ENCODE results near the gene LETMD1. TPM values are rescaled to one million over a fixed set of nuclear protein-coding genes. Genes with fewer than 3 reads are reported as not detected.

Gene LETMD1
- total RNA-seq, 4 donors from 2014 or later, result 69.6 to 89.3 (median 80.9) TPM

DNA sequence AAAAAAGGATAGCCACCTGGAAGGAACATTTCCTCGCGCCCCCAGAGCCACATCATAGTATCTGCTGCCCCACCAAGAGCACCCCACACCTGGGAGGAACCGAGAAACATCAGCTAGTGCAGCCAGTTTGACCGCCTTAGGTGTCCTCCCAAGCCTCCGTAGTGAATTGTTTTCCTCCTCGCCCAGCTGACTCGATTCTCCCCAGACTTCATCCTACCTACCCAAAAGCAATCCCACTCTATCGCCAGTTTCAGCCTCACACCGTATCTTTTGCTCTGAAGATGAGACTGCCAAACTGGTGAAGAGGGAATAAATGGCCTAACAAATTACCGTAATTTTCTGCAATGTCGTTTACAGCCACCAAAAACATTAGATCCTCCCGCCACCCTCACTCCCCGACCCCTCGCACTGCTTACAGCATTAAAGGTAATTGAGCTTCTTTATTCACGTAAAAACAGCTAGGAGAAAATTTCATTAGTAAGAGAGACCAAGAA, 20.7 kb upstream of the LETMD1 start:
- TF ChIP-seq, protein P1, sequence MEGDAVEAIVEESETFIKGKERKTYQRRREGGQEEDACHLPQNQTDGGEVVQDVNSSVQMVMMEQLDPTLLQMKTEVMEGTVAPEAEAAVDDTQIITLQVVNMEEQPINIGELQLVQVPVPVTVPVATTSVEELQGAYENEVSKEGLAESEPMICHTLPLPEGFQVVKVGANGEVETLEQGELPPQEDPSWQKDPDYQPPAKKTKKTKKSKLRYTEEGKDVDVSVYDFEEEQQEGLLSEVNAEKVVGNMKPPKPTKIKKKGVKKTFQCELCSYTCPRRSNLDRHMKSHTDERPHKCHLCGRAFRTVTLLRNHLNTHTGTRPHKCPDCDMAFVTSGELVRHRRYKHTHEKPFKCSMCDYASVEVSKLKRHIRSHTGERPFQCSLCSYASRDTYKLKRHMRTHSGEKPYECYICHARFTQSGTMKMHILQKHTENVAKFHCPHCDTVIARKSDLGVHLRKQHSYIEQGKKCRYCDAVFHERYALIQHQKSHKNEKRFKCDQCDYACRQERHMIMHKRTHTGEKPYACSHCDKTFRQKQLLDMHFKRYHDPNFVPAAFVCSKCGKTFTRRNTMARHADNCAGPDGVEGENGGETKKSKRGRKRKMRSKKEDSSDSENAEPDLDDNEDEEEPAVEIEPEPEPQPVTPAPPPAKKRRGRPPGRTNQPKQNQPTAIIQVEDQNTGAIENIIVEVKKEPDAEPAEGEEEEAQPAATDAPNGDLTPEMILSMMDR (IDR thresholded peaks at IDR 0.05; ENCODE audit: low read depth), result no peak

DNA sequence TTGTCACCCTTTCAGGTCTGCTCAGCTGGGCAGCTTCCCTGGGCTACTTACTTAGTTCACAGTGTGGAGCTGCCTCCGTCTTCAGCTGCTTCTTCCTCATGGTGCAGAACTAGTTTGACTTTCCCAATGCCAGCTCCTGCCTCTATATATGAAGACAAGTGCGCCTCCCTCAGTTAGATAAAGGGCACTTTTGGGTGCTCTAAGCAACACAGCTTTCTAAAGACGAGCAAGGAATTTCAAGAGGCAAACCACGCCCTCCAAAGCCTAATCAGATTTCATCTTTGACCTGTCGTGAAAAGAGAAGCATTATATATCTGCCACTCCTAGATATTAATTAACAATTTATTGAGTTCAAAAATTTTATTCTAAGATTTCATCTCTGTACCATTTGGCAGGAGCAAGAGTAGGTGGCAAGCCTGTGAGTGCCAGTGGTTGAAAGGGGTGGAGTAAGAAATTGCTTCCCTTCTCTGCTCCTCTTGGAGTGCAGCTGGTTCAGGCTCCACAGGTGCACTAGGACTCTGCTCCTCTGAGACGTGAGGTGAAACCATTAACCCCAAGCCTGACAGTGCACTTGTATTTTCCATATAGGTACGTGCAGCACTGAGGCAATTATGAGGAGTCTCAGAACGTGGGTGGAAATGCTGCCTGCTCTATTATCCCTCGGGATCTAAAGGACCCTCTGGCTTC, 19.9 kb upstream of the LETMD1 start:
- TF ChIP-seq, protein P1 (IDR thresholded peaks at IDR 0.05; ENCODE audit: low read depth), result no peak

DNA sequence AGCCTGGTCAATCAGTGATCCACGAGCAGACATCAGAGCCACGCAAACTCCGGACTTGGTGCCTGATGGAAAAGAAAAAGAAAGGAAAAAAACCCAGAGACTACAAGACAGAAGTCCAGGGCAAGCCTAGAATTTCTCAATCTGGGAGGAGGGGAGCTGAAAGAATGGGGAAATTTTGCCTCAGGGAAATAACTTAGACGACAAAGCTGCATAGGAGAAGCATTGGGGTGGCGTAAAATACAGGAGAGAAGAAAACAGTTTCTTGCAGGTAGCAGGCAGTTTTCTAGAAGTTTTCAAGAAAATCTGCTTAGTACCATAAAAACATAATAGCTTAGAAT, 19.3 kb upstream of the LETMD1 start:
- TF ChIP-seq, protein P1 (IDR thresholded peaks at IDR 0.05; ENCODE audit: low read depth), result no peak

DNA sequence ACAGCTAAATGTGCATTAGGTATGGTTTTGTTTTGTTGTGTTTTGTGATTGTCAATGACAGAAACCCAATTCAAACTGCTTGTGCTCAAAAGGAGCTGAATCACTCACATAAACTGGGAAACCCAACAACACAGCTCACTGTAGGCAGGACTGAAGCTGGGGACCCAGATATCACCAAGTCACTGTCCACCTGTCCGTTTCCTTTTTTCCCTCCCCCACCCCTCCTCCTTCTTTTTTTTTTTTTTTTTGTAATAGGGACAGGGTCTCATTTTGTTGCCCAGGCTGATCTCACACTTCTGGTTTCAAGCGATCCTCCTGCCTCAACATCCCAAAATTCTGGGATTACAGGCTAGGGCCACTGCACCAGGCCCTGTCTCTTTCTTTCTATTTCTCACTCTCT, 15.1 kb upstream of the LETMD1 start:
- TF ChIP-seq, protein P1 (IDR thresholded peaks at IDR 0.05; ENCODE audit: low read depth), result no peak

DNA sequence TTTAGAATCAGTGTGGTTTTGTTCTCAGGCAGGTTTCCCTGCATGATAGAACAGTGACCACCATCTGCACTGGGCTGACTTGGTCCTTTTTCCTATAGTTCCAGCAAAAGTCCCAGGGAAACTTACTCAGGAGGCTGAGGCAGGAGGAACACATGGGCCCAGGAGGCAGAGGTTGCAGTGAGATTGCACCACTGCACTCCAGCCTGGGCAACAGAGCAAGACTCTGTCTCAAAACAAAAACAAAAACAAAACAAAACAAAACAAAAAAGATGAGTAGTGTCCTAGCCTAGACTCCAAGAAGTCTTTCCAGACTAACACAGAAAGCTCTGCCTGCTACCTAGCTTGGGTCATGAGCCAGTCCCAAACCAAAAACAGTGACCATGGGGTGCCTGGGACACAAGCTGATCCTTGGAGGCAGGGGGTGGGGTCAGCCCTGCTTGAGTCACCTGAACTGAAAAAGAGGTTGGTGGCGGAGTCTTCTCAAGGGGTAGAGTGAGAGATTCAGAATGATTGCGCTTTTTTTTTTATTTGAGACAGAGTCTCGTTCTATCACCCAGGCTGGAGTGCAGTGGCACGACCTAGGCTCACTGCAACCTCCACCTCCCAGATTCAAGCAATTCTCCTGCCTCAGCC, 14.6 kb upstream of the LETMD1 start:
- TF ChIP-seq, protein P1 (IDR thresholded peaks at IDR 0.05; ENCODE audit: low read depth), result no peak

DNA sequence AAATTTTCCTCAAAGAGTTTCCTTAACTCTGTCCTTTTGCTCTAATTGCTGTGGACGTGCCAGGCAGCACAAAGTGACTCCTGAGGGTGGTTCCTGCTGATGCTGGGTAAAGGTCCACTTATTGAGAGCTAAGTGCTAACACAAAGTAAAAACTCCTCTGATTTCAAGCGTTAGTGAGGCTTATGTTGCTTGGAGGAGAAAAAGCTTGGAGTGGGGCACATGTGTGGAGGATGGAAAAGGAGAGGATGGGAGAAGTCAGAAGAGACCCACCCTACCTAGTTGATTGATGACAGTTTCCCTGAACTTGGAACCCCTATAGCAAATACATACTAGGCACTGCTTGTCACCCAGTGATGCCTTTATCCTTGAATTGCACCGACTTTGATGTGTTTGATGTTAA, 11.8 kb upstream of the LETMD1 start:
- TF ChIP-seq, protein P1 (IDR thresholded peaks at IDR 0.05; ENCODE audit: low read depth), result no peak

DNA sequence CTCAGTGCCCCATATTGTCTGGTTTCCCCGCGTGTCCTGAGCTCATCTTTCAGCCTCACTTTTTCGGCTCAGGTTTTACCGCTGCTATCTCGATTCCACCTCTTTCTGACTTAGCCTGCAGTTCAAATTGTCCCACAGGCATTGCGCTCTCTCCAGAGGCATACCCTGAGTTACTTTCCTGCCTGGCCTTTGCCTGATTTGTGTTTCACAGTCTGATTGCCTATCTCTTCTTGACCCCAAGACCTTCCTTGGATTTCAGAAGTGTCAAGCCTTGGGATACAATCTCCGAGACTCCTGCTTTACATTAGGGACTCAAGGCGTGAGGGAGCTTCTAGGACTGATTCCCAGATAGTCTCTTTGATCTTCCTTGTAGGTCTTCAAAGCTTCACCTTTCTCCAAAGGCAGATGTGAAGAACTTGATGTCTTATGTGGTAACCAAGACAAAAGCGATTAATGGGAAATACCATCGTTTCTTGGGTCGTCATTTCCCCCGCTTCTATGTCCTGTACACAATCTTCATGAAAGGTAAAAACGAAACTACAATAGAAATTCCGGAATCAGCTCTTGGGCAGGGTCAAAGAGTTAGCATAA, 629 bp downstream of the LETMD1 start:
- TF ChIP-seq, protein P1 (IDR thresholded peaks at IDR 0.05; ENCODE audit: low read depth), result no peak
